Ecto neural progenitor cell (in vitro differentiated cells): ENCODE results near the gene ID2.
A peak's percentile ranks its signal among the peaks of the same experiment; 100 is the strongest.

ENCODE experiments used
- DNase-seq: peaks from one replicate; pipeline ENCODE4 v3.0.0-alpha.2; 2018; ENCODE audit warnings: low spot score

ID2 gene

DNA sequence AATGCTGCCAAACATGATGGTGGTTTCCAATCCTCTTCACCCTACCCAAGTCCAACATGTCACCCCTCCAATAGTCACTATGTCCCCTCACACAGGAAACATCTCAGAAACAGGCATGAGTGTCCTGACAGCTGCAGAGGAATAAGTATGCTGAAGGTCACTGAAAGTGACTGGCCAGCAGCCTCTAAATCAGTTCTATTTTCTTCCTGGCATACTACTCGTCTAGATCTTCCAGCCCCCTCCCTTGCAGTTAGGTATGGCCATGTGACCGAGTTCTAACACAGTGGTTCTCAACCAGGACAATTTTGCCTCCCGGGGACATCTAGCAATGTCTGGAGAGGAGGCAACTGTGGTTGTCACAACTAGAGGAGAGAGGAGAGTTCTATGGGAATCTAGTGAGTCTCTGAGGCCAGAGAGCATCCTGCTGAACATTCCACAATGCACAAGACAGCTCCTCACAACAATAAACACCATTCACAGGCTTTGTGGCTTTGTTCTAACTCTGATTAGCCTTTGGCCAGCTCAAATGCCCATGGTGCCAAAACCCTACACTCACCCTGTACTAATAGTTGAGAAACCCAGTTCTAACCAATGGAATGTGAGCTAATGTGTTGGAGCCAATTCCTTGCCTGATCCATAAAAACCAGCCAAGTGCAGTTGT lies 12.6 kb upstream of the ID2 start:
- DNase-seq, result peak; percentile 22

DNA sequence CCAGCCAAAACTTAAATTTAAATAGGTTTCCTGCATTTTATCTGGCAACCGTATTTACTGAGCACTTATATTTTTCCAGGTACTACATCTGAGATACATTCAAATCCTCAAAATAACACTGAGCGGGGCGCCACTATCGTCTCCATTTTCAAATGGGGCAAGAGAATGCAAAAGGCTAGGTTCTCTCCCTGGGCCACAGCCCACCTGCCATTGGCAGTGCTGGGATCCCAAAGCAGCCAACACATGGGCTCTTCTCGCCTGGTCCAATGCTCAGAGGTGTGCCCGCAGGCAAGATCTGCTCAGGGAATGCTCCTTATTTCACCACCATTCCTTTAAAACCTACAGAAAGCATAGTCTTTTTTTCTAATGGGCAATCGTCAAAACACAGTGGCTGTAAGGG lies 11.3 kb upstream of the ID2 start:
- DNase-seq, result no peak

DNA sequence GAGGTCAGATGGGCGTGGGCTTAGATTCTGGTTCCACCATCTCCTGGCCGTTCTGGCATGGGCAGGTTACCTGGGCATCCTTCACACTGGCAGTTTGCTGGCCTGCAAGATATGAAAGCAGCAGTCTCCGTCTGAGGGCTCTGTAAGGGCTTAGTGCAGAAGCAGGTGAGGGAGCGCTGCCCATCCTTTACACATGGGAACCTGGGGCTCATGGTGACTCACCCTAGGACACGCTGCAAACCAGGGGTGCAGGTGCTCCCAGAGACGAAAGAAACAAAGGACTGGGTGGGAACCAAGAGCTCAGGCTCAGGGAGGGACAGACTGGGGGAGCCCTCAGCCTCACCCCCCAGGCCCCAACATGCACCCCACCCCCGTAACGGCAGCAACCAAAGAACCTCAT lies 10.7 kb upstream of the ID2 start:
- DNase-seq, result no peak

DNA sequence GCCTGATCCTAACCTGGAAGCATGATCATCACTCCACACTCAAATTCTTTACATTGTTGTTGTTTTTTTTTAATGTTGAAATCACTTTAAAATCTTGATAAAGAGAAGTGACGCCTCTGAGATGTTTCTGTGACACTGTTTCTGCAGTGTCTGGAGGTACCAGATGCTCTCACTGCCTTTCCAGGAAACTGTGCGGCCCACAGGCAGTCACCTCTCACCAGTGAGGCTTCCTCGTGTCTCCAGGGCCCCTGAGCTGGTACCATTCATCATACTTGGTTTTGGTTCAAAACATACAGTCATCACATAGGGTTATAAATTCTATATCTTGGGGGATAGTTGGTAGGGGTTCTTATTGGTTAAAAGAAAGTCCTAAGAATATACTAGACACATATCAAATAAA lies 10.1 kb upstream of the ID2 start:
- no peak for DNase-seq

DNA sequence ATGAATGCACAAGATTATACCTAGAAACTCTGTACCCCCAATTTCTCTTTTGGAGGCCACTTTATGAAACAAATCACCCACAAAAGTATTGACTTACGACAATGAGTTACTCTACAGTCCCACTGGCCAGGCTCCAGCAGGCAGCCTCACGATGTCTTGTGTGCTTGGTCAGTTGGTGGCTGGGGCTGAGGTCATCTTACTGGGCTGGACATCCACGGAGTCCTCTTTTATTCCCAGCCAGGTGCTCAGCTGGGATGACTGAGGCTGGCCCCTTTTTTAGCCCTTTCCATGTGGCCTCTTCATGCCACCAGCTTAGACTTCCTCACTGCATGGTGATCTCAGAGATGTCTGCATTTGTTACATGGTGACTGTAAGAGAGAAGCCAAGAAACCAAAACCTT lies 8.9 kb upstream of the ID2 start:
- no peak for DNase-seq

DNA sequence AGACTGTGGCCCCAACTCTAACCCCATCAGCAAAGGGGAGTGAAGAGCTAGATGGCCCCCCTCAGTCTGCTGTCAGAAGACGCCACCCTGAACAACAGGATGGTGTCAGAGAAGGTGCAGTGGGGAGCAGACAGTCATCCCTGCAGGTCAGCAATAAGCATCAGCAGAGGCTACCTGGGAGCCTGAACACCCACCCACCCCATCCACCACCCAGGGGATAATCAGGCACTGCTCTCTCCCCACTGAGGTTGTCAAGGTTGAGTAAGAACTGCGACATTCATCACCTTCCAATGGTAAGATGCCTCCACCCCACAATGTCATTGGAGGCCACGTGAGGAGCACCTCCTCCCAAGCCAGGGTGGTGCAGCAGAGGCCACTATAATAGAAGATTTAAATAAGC lies 8.5 kb upstream of the ID2 start:
- no peak for DNase-seq

DNA sequence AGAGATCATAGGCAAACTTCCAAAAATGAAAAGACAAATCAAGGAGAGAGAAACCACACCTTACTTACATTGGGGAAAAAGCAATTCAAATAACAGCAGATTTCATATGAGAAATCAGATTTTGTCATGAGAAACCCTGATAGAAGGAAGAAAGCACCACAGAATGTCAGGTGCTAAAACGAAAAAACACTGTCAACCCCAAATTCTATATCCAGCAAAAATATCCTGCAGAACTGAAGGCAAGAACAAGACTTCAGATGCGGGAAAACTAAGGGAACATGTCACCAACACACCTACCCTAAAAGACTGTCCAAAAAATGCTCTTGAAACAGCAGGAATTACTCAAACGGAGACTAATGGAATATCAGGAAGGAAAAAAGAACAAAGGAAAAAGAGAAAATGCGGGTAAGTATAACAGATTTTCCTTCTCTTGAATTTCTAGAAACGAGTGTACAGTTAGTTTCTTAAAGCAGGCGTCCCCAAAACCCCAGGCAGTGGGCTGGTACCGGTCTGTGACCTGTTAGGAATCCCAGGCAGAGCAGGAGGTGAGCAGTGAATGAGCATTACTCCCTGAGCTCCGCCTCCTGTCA lies 7.3 kb upstream of the ID2 start:
- no peak for DNase-seq

DNA sequence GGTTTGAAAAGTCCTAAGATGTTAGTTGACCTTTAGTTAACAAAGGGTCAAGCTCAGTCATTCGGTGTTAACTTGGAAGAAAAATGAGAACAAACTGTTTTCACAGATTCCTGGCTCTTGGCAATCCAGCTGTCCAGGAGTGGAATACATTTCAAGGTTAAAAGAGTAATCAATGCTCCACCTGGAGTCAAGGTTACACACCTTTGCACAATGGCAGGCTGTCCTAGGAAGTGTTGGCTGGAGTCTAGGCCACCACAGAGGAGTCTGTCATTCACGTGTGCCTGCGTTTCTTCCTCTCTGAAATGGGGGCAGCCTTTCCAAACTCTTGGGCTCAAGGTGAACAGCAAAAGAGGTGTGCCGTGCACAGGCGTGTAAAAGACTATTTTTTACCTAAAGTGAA lies 6.3 kb upstream of the ID2 start:
- no peak for DNase-seq

DNA sequence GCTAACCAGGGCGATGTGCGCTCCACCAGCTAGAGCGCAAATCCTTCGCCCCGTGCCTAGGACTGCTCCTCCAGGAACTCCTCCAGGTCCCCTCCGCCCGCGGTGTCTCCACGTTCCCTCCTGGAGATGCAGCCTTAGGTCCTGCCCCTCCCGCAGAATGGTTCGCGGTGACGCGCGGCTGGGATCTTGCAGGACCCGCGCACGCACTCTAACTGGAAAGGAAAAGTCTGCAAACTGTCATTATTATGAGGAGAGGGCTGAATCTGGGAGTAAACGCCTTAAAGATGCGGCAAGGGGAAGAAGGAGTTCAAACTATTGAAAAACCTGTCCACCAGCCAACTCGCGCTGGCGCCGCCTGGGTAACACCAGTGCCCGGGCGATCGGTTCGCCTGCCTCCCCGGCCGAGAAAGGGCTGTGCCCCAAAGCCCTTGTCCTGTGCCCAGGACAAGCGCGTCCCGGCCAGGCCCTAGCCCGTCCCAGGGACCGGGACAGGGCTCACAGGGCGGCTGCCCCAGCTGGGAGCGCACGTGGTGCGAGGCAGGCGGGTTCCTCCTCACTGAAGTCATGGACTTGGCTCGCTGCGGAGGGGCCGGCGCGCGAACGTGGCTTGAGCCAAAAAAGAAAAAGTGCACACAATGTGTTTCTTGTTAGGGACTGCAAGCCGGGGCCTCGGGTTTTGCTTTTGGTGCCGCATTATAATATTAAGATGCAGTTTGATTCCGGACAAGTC lies 5.5 kb upstream of the ID2 start:
- peak; percentile 68 for DNase-seq

DNA sequence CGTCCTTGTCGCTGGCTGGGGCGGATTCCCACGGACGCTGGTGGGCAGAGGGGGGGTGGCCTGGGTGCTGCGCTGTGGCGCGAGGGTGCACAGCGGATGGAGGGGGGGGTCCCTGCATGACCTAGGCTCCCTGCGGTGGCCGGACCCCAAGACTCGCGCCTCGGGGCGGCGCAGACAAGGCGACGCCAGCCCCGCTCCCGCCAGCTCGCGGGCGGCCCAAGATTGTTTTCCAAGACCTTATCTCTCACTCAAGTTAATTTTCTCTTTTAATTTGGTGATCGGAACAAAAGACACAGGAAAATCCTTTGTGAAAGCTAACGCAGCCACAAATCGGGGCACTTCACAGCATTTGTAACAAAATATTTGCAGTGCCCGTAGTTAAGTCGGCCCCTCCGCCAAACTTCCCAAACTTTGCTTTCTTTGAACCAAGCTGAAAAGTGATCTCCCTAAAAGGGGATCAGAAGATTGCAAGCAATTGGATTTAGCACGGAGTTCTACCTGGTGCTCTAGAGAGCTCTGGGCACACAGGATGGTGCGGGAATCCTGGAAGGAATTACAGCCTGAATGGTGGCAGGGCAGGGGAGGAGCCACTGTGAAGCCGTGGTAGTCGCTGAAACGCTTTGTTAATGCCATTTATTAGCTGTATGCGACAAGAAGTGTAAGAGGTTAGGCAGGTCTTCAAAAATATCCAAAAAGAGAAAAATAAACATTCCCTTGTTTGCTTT lies 4.8 kb upstream of the ID2 start:
- peak; percentile 58 for DNase-seq

DNA sequence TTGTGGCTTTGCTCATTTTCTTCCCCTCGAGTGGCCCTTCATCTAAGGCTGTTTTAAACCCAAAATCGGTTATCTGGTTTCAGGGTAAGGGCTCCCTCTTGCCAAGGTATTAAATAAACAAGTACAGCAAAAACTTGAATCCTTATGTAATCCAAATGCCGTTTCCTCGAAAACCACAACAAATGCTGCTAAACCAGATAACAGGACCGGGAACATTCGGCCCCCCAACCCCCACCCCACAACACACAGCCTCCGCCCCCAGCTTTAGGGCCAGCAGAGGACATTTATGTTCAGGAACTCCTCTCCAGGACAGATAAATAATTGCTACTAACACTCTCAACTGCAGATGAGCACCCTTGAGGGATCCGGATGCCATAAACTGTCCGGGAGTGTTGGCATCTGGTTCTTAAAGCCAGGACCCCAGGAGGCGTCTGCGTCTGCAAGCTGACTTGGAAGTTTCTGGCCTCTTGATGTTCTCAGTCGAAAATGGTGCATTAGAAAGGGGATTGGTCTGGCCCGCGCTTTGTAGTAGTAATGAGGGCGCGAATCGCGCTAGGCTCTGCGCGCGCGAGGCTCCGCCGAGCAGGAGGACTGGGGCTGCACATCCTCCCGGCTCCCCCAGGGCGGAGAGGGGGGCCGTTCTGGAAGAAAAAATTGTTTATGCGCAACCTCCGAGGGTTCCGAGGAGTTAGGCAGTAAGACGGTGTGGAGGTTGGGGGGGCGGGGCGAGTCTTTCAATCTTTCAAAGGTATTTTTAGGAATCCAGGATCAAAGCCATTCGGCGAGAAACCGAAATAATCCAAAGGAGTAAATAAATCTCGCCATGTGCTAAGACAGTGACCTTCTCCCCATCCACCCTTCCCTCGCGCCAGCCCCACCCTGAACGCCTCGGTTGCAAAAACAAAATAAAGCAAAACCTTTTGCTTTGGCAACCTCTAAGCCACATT lies 3.9 kb upstream of the ID2 start:
- peak; percentile 78 for DNase-seq

DNA sequence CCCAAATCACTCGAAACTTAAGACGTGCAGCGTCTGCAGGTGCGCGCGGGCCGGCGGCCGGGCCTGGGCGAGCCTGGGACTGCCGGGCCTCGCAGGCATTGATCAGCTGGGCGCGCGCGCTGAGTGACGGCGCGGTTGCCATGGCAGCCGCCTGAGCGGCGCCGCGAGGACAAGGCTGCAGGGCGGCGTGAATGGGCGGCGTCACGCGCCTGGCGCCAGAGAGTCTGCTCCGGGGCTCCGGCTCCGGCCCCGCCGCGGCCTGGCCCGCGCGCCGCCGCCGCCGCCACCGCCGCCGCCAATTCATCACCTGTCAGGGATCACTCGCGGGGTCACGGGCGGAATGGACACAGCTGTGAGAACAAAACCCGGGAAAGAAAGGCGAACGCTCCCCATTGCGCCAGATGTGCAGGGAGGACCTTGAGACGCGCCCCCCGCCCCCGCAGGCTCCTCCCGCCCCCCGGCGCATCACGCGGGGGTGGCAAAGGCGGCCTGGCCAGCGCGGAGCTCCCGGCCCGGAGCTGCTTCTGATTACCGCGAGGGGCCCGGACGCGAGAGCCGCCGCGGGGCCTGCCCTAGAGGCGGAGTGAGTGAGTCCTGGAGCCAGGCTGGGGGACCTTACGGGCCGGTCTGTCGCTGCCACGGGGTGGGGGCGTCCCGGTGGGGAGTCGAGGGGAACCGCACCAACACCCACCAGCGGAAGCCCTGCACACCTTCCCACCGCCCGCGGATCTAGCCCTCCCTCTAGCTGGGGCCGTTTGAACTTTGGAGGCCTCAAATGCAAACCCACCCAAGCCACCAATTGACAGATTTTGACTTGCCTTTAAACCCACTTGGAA lies 2.9 kb upstream of the ID2 start:
- peak; percentile 97 for DNase-seq

DNA sequence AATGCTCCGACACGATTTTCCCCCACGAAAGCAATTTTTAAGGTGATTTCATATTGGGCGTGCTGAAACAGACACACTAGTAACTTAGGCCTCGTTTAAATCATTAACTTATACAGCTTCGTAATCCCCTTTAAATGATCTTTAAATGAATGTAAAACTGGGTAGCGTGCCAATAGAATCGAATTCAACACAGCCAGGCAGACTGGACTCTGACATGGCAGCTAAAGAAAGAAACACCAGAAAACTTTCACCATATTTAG lies 2.4 kb upstream of the ID2 start:
- no peak for DNase-seq

DNA sequence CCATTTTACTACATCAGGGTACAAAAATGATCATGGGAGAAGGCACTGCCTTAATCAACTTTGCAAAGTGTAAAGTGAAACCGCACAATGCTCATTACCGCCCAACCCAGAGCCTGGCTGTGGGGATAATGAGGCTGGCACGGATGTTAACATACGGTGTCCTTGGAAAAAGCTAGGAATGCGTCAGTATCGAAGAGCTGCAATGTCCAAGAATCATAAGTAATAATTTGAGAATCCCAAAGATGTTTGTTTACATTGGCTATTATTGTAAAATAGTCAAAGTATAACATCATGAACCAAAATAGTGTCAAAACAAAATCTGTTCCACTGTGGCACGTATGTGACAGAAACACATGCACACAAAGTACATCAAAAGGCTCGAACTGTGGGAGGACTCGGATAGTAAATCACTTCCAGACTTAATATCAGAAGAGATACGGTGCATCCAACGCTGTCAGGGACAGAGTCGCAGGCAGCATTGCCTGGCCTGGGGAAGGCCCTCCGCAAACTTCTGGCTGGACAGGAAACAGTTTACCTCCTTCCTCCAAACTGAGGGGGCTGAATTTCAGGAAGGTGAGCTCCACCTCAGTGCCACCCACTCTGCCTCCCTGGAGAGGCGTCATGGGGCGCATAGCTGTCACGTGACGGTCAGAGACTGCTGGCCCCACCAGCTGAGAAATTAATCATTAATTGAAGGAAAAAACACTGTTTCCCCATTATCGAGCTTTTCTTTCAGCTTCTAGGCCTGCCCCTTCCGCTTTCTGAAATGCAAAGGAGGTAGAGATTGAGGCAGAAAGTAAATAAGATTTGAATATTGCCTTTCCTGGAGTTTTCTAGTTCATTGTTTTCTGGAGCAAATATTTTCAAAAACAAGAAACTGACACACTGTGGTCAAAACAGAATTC lies 1.8 kb upstream of the ID2 start:
- DNase-seq, result no peak

DNA sequence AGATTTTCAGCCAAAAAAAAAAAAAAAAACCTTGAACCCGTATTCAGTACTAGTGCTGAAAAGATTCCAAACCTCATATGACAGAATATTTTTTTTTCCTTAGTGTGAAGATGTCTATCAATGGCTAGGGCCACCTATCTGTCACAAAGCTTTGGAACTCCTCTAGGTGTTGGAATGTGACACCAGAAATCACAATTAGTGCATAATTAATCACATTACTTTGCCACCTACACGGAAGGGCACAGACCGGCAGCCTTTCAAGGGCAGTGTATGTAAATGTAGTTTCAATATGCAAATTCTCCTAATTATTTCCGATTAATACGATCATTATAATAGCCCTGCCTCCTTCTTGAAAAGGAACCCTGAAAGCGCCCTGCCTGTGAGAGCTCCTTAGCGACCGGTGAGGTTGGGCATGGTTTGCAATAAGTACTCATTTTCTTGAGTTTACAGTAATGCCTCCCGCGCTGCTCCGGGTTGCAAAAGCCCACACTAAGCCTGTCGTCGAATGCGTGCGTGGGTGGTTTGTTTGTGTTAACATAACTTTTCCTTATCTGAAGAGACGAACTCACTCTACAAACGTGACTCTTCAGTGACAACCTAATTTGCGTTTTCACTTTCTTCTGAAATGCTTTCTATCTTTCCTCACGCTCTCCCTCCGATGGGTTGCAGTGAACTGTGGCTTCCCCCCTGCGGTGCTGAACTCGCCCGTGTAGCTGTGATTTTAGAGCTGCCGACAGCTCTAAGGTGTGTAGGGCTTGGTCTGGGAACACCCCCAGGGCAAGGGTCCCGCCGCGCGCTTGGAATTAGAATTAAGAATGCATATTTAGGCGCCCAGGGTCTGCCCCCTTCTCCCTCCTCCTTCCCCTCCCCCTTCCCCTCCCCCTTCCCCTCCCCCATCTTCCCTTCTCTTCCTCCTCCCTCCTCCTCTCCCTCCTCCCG lies 765 bp upstream of the ID2 start:
- peak; percentile 84 for DNase-seq

DNA sequence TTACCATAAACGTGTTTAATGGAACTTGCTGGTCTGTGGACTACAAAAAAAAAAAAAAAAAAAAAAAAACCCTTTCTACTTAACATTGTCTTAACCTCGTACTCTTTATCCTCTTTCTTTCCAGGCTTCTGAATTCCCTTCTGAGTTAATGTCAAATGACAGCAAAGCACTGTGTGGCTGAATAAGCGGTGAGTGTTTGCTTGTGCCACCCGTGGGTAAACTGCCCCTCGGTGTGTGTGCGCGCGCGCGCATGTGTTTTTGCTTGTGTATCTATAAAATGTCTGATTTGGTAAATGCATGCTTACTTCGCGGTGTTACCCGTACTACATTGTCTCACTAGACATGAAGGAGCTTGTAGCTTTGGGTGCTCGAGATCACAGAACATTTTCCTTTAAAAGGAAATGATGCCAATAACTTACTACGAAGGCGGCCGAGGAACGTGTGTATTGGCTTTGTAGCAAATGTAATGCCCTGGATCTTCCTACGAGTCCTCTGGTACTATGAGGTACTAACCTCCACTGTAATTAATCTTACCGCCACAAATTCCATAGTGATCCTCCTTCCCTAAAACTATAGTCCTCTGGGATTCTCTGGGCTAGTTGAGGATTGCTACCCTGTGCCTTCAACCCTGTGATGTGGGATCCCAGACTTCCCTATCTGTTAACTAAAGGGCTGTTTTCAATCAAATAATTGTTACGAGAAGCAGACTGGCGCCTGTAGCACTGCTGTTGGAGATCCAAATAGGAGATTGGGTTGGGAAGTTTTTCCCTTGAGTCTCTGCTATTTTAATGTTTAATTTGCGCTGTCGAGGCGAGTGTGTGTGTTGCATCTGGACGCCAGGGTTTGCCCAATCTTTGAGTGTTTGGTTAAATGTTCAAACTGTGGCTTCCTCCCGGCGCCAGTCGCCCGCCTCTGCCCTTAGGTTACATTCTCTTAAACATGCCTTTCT lies 1.1 kb downstream of the ID2 start:
- DNase-seq, result no peak

DNA sequence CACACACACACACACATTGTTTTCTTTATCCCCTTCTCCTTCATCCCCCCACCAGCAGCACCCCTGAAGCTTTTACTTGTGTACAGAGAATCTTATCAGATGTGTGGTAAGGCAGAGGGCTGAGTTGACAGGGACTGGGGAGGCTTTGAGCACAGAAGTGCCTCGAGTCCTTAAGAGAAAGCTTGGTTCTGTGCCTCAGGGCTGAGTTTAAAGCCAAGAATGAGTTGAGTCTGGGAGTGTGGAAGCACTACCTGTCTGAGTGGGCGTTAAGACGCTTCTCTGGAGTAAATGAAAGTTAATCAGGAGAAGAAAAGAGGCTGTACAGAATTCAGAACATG lies 2.7 kb downstream of the ID2 start:
- DNase-seq, result no peak
